Sigmoid colon (tissue), 7 donors: ENCODE measurements around the gene PLA2G15. TPM values are rescaled to one million over a fixed set of nuclear protein-coding genes. Genes with fewer than 3 reads are reported as not detected.
A peak's percentile ranks its signal among the peaks of the same experiment; 100 is the strongest.

ENCODE experiments used
- DNase-seq: peaks from one replicate; pipeline ENCODE4 v3.0.0-alpha.2; 2019
- H3K27ac ChIP-seq, 4 donors: fragments of 200-600 bp; sonication (generic); one replicate each; pipeline ENCODE4 v1.5.1; 2016 to 2019; ENCODE audit warnings: mild to moderate bottlenecking in 1 of 4
- H3K27me3 ChIP-seq, 3 donors: fragments of 200-600 bp; sonication (generic); one replicate each; pipeline ENCODE4 v1.5.1; 2019; ENCODE audit warnings: mild to moderate bottlenecking in 1 of 3
- H3K36me3 ChIP-seq, 4 donors: fragments of 200-600 bp; sonication (generic); one replicate each; pipeline ENCODE4 v1.5.1; 2016 to 2019
- H3K4me1 ChIP-seq, 4 donors: fragments of 200-600 bp; sonication (generic); one replicate each; pipeline ENCODE4 v1.5.1; 2017 to 2019
- H3K4me3 ChIP-seq, 4 donors: fragments of 200-600 bp; sonication (generic); one replicate each; pipeline ENCODE4 v1.5.1; 2017 to 2019; ENCODE audit warnings: mild to moderate bottlenecking in 2 of 4, moderate library complexity in 1 of 4
- H3K9me3 ChIP-seq, 4 donors: fragments of 200-600 bp in 3 of 4; sonication (generic) in 3 of 4; one replicate each; pipeline versions ENCODE4 v1.5.1 to v1.6.1; 2013 to 2019
- CTCF ChIP-seq, 4 experiments: fragments of 450-650 bp in 3 of 4; fragments of 200-600 bp in 1 of 4; IDR thresholded peaks; one replicate each; pipeline ENCODE4 v1.5.1; 2016 to 2019; ENCODE audit warnings: antibody characterized with exemption in 4 of 4, mild to moderate bottlenecking in 3 of 4, moderate library complexity in 2 of 4
- EP300 ChIP-seq, 4 donors: sonication (generic); formaldehyde crosslinking; IDR thresholded peaks; one replicate each; pipeline ENCODE4 v1.6.1; 2017; ENCODE audit warnings: antibody characterized with exemption in 4 of 4
- POLR2A ChIP-seq, 2 donors: fragments of 450-650 bp; IDR thresholded peaks; one replicate each; pipeline ENCODE4 v1.6.1; 2016; ENCODE audit warnings: antibody characterized with exemption in 2 of 2, mild to moderate bottlenecking in 2 of 2, moderate library complexity in 2 of 2
- POLR2AphosphoS5 ChIP-seq, 4 donors: sonication (generic); formaldehyde crosslinking; IDR thresholded peaks; one replicate each; pipeline ENCODE4 v1.6.1; 2017; ENCODE audit warnings: antibody characterized with exemption in 4 of 4
- WGBS, 2 donors: extraction: QIAGEN DNeasy Blood & Tissue Kit; methylation state at CpG; one replicate each; pipeline ENCODE4 v1.1.7; 2013; 5-methylcytosine and 5-hydroxymethylcytosine counted together
- intact Hi-C: fragments of 100-400 bp; cut with DNase I; formaldehyde crosslinking; loops from one replicate; pipeline ENCODE4 v1.15.1; 2023
- polyA plus RNA-seq, 3 donors: library from polyadenylated mRNA; stranded (reverse); fragments of 200-250 nt; gene quantifications; one replicate each; pipeline ENCODE4 v1.2.3, GENCODE V29; 2013
- total RNA-seq, 4 donors: library from RNA; depleted of rRNA; stranded (reverse); fragments of >200 nt; gene quantifications; one replicate each; pipeline ENCODE4 v1.1.0, GENCODE V29; 2016
- donor health status: healthy with polysubstance abuse.
- donor health status: Bipolar disorder and iron deficiency.
- donor health status: healthy.

The PLA2G15 gene
- total and polyA plus RNA-seq, 7 donors: 4.2 to 15.7 (median 10.2) TPM

- 87 to 93% methylated on average over 26 of the region's 26 CpGs for WGBS, 2 donors
- peak; percentile 64 for DNase-seq
- intact Hi-C loops: no loop called here
Measured at GRCh38 chr16:68231384-68232136, 13.6 kb upstream of the PLA2G15 start.

GRCh38 chr16:68232335-68232734, 12.8 kb upstream of the PLA2G15 start:
- intact Hi-C loops: no loop called here
- no peaks in the 10 kb centered on the region for H3K27me3 ChIP-seq
- no peaks in the 10 kb centered on the region for H3K9me3 ChIP-seq
- H3K4me1 ChIP-seq: peaks cover 0 to 31% (median 23%) of the 10 kb centered on the region in 4 donors
- no peak overlapping the region for H3K27ac ChIP-seq
- DNase-seq: peak; percentile 66
- H3K4me3 ChIP-seq: no peak overlapping the region
- 59 to 80% methylated on average over 16 of the region's 16 CpGs for WGBS, 2 donors
- no peak for TF ChIP-seq POLR2A (IDR thresholded peaks at IDR 0.05)
- H3K36me3 ChIP-seq: no peaks in the 10 kb centered on the region

More at GRCh38 chr16:68231384-68232136, 13.6 kb upstream of the PLA2G15 start:
- no peaks in the 10 kb centered on the region for H3K27me3 ChIP-seq
- no peak overlapping the region for H3K4me3 ChIP-seq
- H3K36me3 ChIP-seq: peaks cover 0 to 1% (median 0%) of the 10 kb centered on the region in 4 donors
- TF ChIP-seq CTCF (IDR thresholded peaks at IDR 0.05): no peak
- no peak for TF ChIP-seq EP300 (IDR thresholded peaks at IDR 0.05)
- no peak for TF ChIP-seq POLR2AphosphoS5 (IDR thresholded peaks at IDR 0.05)
- TF ChIP-seq POLR2A (IDR thresholded peaks at IDR 0.05): no peak
- H3K9me3 ChIP-seq: no peaks in the 10 kb centered on the region
- peaks cover 0 to 23% (median 16%) of the 10 kb centered on the region in 4 donors for H3K4me1 ChIP-seq
- no peak overlapping the region for H3K27ac ChIP-seq

DNA sequence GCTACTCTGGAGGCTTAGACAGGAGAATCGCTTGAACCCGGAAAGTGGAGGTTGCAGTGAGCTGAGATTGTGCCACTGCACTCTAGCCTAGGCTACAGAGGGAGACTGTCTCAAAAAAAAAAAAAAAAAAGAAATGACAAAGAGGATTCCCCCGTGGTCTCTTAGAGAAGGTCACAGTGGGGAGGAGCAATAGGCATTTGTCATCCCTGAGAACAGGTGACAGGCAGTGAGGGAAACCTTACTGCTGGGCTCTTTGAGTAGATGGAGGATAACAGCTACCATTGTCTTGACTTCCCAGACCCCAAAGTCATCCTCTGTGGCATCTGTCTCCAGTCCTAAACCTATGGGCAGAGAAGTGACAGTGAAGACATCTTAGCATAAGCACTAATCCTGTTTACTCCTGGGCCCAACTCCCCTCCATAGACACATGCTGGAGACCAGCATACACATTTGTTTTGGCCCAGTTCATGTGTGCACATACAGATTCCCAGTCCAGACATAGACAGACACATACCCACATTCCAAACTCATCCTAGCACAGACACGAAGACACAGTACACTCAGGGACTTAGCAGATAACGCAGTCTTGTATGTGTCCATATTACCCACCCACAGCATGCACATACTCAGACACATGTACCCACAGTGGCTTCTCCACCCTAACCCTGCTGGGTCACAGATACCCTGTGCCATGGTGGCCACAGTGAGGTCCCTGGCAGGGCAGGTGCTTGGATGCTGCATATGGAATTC, 11.9 kb upstream of the PLA2G15 start:
- Histone ChIP-seq H3K27ac (no peak overlapping the region), H3K27me3 (no peaks in the 10 kb centered on the region), H3K4me3 (no peak overlapping the region), H3K9me3 (no peaks in the 10 kb centered on the region), H3K4me1 (peaks cover 0 to 36% (median 28%) of the 10 kb centered on the region in 4 donors), H3K36me3 (no peaks in the 10 kb centered on the region)
- TF ChIP-seq POLR2A (IDR thresholded peaks at IDR 0.05): no peak
- no peak for TF ChIP-seq EP300 (IDR thresholded peaks at IDR 0.05)
- TF ChIP-seq POLR2AphosphoS5 (IDR thresholded peaks at IDR 0.05): no peak
- no peak for TF ChIP-seq CTCF (IDR thresholded peaks at IDR 0.05)
- peak; percentile 13 for DNase-seq
- 59 to 78% methylated on average over 5 of the region's 5 CpGs for WGBS, 2 donors
- intact Hi-C loops: no loop called here

- DNase-seq: peak; percentile 67
- Histone ChIP-seq H3K4me1 (peaks cover 0 to 33% (median 29%) of the 10 kb centered on the region in 4 donors), H3K36me3 (no peaks in the 10 kb centered on the region), H3K4me3 (no peak overlapping the region), H3K27me3 (no peaks in the 10 kb centered on the region), H3K9me3 (no peaks in the 10 kb centered on the region), H3K27ac (no peak overlapping the region)
- 22 to 53% methylated on average over 8 of the region's 8 CpGs for WGBS, 2 donors
- intact Hi-C loops: no loop called here
- no peak for TF ChIP-seq EP300 (IDR thresholded peaks at IDR 0.05)
- TF ChIP-seq POLR2A (IDR thresholded peaks at IDR 0.05): no peak
- no peak for TF ChIP-seq POLR2AphosphoS5 (IDR thresholded peaks at IDR 0.05)
- TF ChIP-seq CTCF (IDR thresholded peaks at IDR 0.05): no peak
Measured at GRCh38 chr16:68233835-68234187, 11.4 kb upstream of the PLA2G15 start.
